OCI-LY1 (cell line): ENCODE measurements around the gene CLIC4.

Experiments
- H2AFZ ChIP-seq: fragments of 200-600 bp; sonication (generic), shearing (Covaris generic); 2 replicates; pipeline ENCODE4 v1.6.0; 2014; ENCODE audit warnings: antibody characterized with exemption, mild to moderate bottlenecking, low read length
- H3F3A ChIP-seq: fragments of 200-600 bp; sonication (generic), shearing (Covaris generic); 2 replicates; pipeline ENCODE4 v1.6.0; 2014; ENCODE audit warnings: mild to moderate bottlenecking, antibody characterized with exemption, low read length, moderate library complexity; ENCODE audit not compliant: insufficient read depth
- H3K27ac ChIP-seq: fragments of 200-600 bp; sonication (generic); 2 replicates; pipeline ENCODE4 v1.5.1; 2014; ENCODE audit warnings: low read length, mixed run types, mild to moderate bottlenecking, low read depth; ENCODE audit not compliant: poor library complexity, severe bottlenecking
- H3K27me3 ChIP-seq: fragments of 200-600 bp; sonication (generic); 2 replicates; pipeline ENCODE4 v1.6.0; 2014; ENCODE audit warnings: antibody characterized with exemption, mild to moderate bottlenecking, low read length, moderate library complexity; ENCODE audit not compliant: insufficient read depth
- H3K36me3 ChIP-seq: fragments of 200-600 bp; sonication (generic); 2 replicates; pipeline ENCODE4 v1.6.1; 2014; ENCODE audit warnings: mild to moderate bottlenecking, antibody characterized with exemption, low read length, moderate library complexity, mixed read lengths; ENCODE audit not compliant: insufficient read depth
- H3K4me1 ChIP-seq: fragments of 200-600 bp; sonication (generic); 2 replicates; pipeline ENCODE4 v1.5.1; 2014; ENCODE audit warnings: mild to moderate bottlenecking, low read length, moderate library complexity; ENCODE audit not compliant: insufficient read depth, severe bottlenecking
- H3K4me2 ChIP-seq: fragments of 200-600 bp; sonication (generic), shearing (Covaris generic); 2 replicates; pipeline ENCODE4 v1.6.1; 2014; ENCODE audit warnings: low read length
- H3K4me3 ChIP-seq: fragments of 200-600 bp; sonication (generic); 2 replicates; pipeline ENCODE4 v1.5.1; 2014; ENCODE audit warnings: low read length, low read depth, mild to moderate bottlenecking, mixed read lengths; ENCODE audit not compliant: poor library complexity, severe bottlenecking
- H3K79me2 ChIP-seq: fragments of 200-600 bp; shearing (Covaris generic); 2 replicates; pipeline ENCODE4 v1.6.1; 2016; ENCODE audit warnings: mixed run types, low read length, mixed read lengths; ENCODE audit not compliant: insufficient read depth
- H3K9ac ChIP-seq: fragments of 200-600 bp; sonication (generic), shearing (Covaris generic); 2 replicates; pipeline ENCODE4 v1.6.1; 2014; ENCODE audit warnings: mild to moderate bottlenecking, low read length, mixed read lengths
- H3K9me2 ChIP-seq: fragments of 200-600 bp; sonication (generic), shearing (Covaris generic); 2 replicates; pipeline ENCODE4 v1.6.1; 2014; ENCODE audit warnings: low read depth, mild to moderate bottlenecking, low read length, mixed read lengths
- H3K9me3 ChIP-seq: fragments of 200-600 bp; shearing (Covaris generic); 2 replicates; pipeline ENCODE4 v1.6.1; 2014; ENCODE audit warnings: low read length, mixed read lengths
- H4K20me1 ChIP-seq: fragments of 200-600 bp; sonication (generic), shearing (Covaris generic); 2 replicates; pipeline ENCODE4 v1.6.0; 2016; ENCODE audit warnings: mild to moderate bottlenecking, low read length; ENCODE audit not compliant: insufficient read depth
- EZH2 ChIP-seq: fragments of 200-600 bp; sonication (generic), shearing (Covaris generic); IDR thresholded peaks from 2 replicates; pipeline ENCODE4 v1.8.0; 2017; ENCODE audit warnings: borderline replicate concordance, mixed run types, mild to moderate bottlenecking, antibody characterized with exemption, low read length, moderate library complexity, mixed read lengths
- TF ChIP-seq, protein P1 (sequence below): fragments of 200-600 bp; sonication (generic), shearing (Covaris generic); IDR thresholded peaks from 2 replicates; pipeline ENCODE4 v1.5.1; 2017; ENCODE audit warnings: mild to moderate bottlenecking, antibody characterized with exemption, low read length, moderate library complexity, mixed read lengths

CLIC4 gene

DNA sequence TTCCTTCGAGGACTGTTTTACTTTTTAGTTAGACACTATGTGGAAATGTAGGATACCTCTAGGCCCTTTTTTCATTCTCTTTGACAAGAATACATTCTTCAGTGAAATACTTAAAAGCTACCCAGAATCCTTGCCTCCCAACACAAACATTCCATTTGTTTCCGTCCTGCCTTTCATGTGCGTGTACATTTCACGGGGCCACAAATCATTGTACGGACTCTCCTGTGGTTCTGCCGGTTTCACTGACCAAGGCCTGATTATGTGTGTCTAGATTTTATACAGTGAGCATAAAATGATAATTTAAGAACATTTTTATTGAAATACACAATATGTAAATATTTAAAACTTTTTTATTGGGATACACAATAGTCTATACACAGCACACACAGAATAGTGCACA, 108.4 kb downstream of the CLIC4 start:
- H3K36me3 ChIP-seq = no peaks in the 10 kb centered on the region
- no peaks in the 10 kb centered on the region for H3K9me3 ChIP-seq
- H3K4me1 ChIP-seq = peaks cover 1% of the 10 kb centered on the region
- no peak overlapping the region for H3K27ac ChIP-seq
- H4K20me1 ChIP-seq = no peaks in the 10 kb centered on the region
- no peak overlapping the region for H2AFZ ChIP-seq
- no peaks in the 10 kb centered on the region for H3K9me2 ChIP-seq
- H3K79me2 ChIP-seq = no peaks in the 10 kb centered on the region
- H3K27me3 ChIP-seq = no peaks in the 10 kb centered on the region
- no peak for TF ChIP-seq EZH2
- TF ChIP-seq, protein P1, sequence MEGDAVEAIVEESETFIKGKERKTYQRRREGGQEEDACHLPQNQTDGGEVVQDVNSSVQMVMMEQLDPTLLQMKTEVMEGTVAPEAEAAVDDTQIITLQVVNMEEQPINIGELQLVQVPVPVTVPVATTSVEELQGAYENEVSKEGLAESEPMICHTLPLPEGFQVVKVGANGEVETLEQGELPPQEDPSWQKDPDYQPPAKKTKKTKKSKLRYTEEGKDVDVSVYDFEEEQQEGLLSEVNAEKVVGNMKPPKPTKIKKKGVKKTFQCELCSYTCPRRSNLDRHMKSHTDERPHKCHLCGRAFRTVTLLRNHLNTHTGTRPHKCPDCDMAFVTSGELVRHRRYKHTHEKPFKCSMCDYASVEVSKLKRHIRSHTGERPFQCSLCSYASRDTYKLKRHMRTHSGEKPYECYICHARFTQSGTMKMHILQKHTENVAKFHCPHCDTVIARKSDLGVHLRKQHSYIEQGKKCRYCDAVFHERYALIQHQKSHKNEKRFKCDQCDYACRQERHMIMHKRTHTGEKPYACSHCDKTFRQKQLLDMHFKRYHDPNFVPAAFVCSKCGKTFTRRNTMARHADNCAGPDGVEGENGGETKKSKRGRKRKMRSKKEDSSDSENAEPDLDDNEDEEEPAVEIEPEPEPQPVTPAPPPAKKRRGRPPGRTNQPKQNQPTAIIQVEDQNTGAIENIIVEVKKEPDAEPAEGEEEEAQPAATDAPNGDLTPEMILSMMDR = no peak
- no peak overlapping the region for H3K4me2 ChIP-seq
- H3K9ac ChIP-seq = no peak overlapping the region
- no peaks in the 10 kb centered on the region for H3F3A ChIP-seq
- H3K4me3 ChIP-seq = no peak overlapping the region

DNA sequence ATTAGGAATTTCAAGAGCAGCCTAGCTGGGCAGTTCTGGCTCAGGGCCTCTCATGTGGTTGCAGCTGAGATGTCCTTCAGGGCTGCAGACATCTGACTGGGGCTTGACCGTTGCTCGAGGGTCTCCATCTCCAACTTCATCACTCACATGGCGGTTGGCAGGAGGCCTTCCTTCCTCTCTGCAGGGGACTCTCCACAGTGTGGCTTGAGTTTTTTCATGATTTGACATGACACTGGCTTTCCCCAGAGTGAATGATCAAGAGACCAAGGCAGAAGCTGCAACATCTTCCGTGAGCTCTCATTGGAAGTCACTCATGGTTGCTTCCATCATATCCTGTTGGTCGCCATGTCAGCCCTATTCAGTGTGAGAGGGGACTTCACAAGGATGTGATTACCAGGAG, 110.2 kb downstream of the CLIC4 start:
- Histone ChIP-seq H3K36me3 (no peaks in the 10 kb centered on the region), H3K9me2 (no peaks in the 10 kb centered on the region), H3K4me1 (no peaks in the 10 kb centered on the region), H3K27ac (no peak overlapping the region), H3K9ac (no peak overlapping the region), H3K4me3 (no peak overlapping the region), H3F3A (no peaks in the 10 kb centered on the region), H3K79me2 (no peaks in the 10 kb centered on the region), H3K4me2 (no peak overlapping the region), H2AFZ (no peak overlapping the region), H3K9me3 (no peaks in the 10 kb centered on the region), H4K20me1 (no peaks in the 10 kb centered on the region), H3K27me3 (no peaks in the 10 kb centered on the region)
- TF ChIP-seq, protein P1 = no peak
- no peak for TF ChIP-seq EZH2

DNA sequence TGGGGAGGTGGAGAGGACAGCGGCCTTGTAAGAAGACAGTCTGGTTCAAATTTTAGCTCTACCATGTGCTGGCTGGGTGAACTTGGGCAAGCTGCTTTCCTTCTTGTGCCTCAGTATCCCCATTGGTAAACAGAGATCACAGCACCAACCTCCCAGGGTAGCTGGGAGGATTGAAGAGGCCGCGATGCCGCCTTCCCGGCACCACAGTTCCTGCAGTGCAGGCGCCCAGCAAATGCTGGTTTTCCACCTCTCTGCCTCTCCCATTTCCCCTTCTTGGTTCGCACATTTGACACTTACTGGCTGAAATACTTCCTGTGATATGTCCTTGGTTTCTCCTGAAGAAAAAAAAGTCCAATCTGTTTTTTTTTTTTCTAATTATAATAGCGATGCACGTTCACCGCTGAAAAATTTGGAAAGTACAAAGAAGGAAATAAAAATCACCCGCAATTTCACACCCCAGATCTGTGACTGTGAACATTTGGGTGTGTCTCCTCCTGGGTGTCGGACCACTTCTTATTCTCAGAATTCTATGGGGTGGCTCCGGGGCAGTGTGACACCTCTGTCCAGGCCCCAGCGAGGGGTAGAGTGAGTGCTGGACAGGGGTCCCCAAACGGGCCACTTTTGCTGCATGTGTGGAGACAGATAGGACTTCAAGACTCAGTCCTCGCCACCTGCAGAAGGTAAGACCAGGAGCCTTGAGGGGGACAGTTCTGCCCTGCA, 111.7 kb downstream of the CLIC4 start:
- Histone ChIP-seq H3K9me3 (no peaks in the 10 kb centered on the region), H3K36me3 (no peaks in the 10 kb centered on the region), H4K20me1 (no peaks in the 10 kb centered on the region), H2AFZ (no peak overlapping the region), H3K79me2 (no peaks in the 10 kb centered on the region), H3F3A (no peaks in the 10 kb centered on the region), H3K4me1 (no peaks in the 10 kb centered on the region), H3K9ac (no peak overlapping the region), H3K27ac (no peak overlapping the region), H3K27me3 (no peaks in the 10 kb centered on the region), H3K9me2 (no peaks in the 10 kb centered on the region), H3K4me3 (no peak overlapping the region), H3K4me2 (no peak overlapping the region)
- TF ChIP-seq, protein P1 = no peak
- TF ChIP-seq EZH2 = no peak
